ENCODE measurements around the gene TPPP2. TPM values are rescaled to one million over a fixed set of nuclear protein-coding genes. Genes with fewer than 3 reads are reported as not detected.

TPPP2 gene
- total and polyA plus RNA-seq, 2 donors (not counting 1 experiment from before 2014, with no cell fraction given) = not detected

- H3K4me1 ChIP-seq (ENCODE audit: control insufficient read depth in 2 of 2, insufficient read depth in 2 of 2, low read length in 2 of 2) = peaks cover 12 to 23% of the 10 kb centered on the region in 2 donors
- POLR2A ChIA-PET = no interaction called here
- 8% methylated on average over 31 of the region's 58 CpGs for WGBS (ENCODE audit: insufficient coverage)
- Mint-ChIP-seq H3K27ac (peak overlapping the region; percentile 61), H3K4me1 (peaks cover 19% of the 10 kb centered on the region), H3K27me3 (peaks cover 16% of the 10 kb centered on the region), H3K4me3 (peak overlapping the region; percentile 93), H3K9me3 (ENCODE audit: insufficient read depth) (no peaks in the 10 kb centered on the region)
- intact Hi-C loops (cut with micrococcal nuclease) = loop anchor here (2.0 kb wide), 3 partner anchors 45 to 79 kb away; partner anchors contain the start of gene ARHGEF40
- peak overlapping the region; percentile 97 for H2AFZ ChIP-seq (ENCODE audit: insufficient read depth, low read depth, low read length, poor library complexity, severe bottlenecking)
- H3K36me3 ChIP-seq (replicated peaks in 1 of 2; ENCODE audit: control extremely low read depth in 1 of 2, control insufficient read depth in 1 of 2, extremely low read depth in 1 of 2, insufficient read depth in 2 of 2, low read length in 1 of 2) = no peaks in the 10 kb centered on the region
- CTCF ChIA-PET = interaction anchor here (0.6 to 3.2 kb wide), 5 partner anchors 10 to 79 kb away, joined by 3 to 21 read pairs (median 3); no protein-coding TSS in a partner anchor
- ATAC-seq (ENCODE audit: low read depth) (peak; percentile 28), DNase-seq (peak; percentile 18)
- no peak overlapping the region for H3K27ac ChIP-seq (ENCODE audit: low read length in 2 of 2)
- peak overlapping the region; percentile 78 for H3K9ac ChIP-seq (ENCODE audit: low read length)
- H3K4me3 ChIP-seq (ENCODE audit: control extremely low read depth in 1 of 5, extremely low read depth in 1 of 5, insufficient read depth in 1 of 5, low read depth in 2 of 5, low read length in 4 of 5) = peak overlapping the region; percentile 15 to 86 (median 75)
- TF ChIP-seq EZH2 (IDR thresholded peaks at IDR 0.05; ENCODE audit: borderline replicate concordance, insufficient read depth, low read depth, low read length, poor library complexity, severe bottlenecking) = no peak
- TF ChIP-seq CTCF (IDR thresholded peaks at IDR 0.05) = no peak
- H3K27me3 ChIP-seq (replicated peaks in 1 of 4; ENCODE audit: control extremely low read depth in 1 of 4, control insufficient read depth in 3 of 4, insufficient read depth in 4 of 4, low read length in 3 of 4) = peaks cover 0 to 30% (median 8%) of the 10 kb centered on the region in 4 experiments
- H3K79me2 ChIP-seq (ENCODE audit: control insufficient read depth, insufficient read depth, low read length) = no peaks in the 10 kb centered on the region
- H3K9me3 ChIP-seq (ENCODE audit: control extremely low read depth in 1 of 3, control insufficient read depth in 2 of 3, insufficient read depth in 1 of 3, low read length in 2 of 3) = no peaks in the 10 kb centered on the region
- H4K20me1 ChIP-seq (ENCODE audit: control insufficient read depth, insufficient read depth, low read length, poor library complexity, severe bottlenecking) = no peaks in the 10 kb centered on the region
- peak overlapping the region; percentile 99 for H3K4me2 ChIP-seq (replicated peaks; ENCODE audit: low read depth, low read length, poor library complexity, severe bottlenecking)
Measured at GRCh38 chr14:21025371-21026273, 4.4 kb upstream of the TPPP2 start.

Data from B cell (primary cell).